H9 (cell line): Measurements from ENCODE around the gene VIP. TPM values are rescaled to one million over a fixed set of nuclear protein-coding genes. Genes with fewer than 3 reads are reported as not detected.

ENCODE experiments used
- DNase-seq: peaks from one replicate; pipeline ENCODE4 v3.0.0-alpha.2; 2017
- H2AFZ ChIP-seq: one replicate; pipeline ENCODE4 v1.6.1; 2013; ENCODE audit warnings: mild to moderate bottlenecking, low read length, control low read depth, moderate library complexity
- H2AK5ac ChIP-seq: 2 replicates; pipeline ENCODE4 v1.6.1; 2013; ENCODE audit warnings: low read length, control low read depth, mixed read lengths; ENCODE audit not compliant: insufficient read length
- H2BK120ac ChIP-seq: one replicate; pipeline ENCODE4 v1.6.1; 2013; ENCODE audit warnings: low read depth, mild to moderate bottlenecking, low read length, control low read depth, inconsistent platforms; ENCODE audit not compliant: poor library complexity, severe bottlenecking
- H2BK12ac ChIP-seq: 2 replicates; pipeline ENCODE4 v1.6.1; 2013; ENCODE audit warnings: low read length, control low read depth, mixed read lengths, low read depth; ENCODE audit not compliant: insufficient read length
- H2BK15ac ChIP-seq: 2 replicates; pipeline ENCODE4 v1.6.1; 2013; ENCODE audit warnings: low read depth, low read length, control low read depth
- H2BK20ac ChIP-seq: one replicate; pipeline ENCODE4 v1.6.1; 2013; ENCODE audit warnings: low read depth, mild to moderate bottlenecking, low read length, control low read depth, inconsistent platforms; ENCODE audit not compliant: poor library complexity, severe bottlenecking
- H2BK5ac ChIP-seq: 2 replicates; pipeline ENCODE4 v1.6.1; 2013; ENCODE audit warnings: low read length, control low read depth, mixed read lengths; ENCODE audit not compliant: insufficient read length
- H3K14ac ChIP-seq: 2 replicates; pipeline ENCODE4 v1.6.1; 2013; ENCODE audit warnings: low read length, control low read depth; ENCODE audit not compliant: insufficient read depth
- H3K18ac ChIP-seq: 2 replicates; pipeline ENCODE4 v1.6.1; 2013; ENCODE audit warnings: low read depth, mild to moderate bottlenecking, mixed read lengths, low read length, control low read depth; ENCODE audit not compliant: insufficient read length
- H3K23ac ChIP-seq: 2 replicates; pipeline ENCODE4 v1.6.1; 2013; ENCODE audit warnings: low read length, control low read depth, mixed read lengths, low read depth; ENCODE audit not compliant: insufficient read length
- H3K23me2 ChIP-seq: 2 replicates; pipeline ENCODE4 v1.6.1; 2013; ENCODE audit warnings: low read depth, mild to moderate bottlenecking, mixed read lengths, low read length, control low read depth; ENCODE audit not compliant: insufficient read length, poor library complexity, severe bottlenecking
- H3K27ac ChIP-seq: 2 replicates; pipeline ENCODE4 v1.5.1; 2013; ENCODE audit warnings: low read length, control low read depth, mixed read lengths, low read depth; ENCODE audit not compliant: insufficient read length
- H3K27me3 ChIP-seq: 2 replicates; pipeline ENCODE4 v1.6.1; 2013; ENCODE audit warnings: low read length, control low read depth, inconsistent platforms; ENCODE audit not compliant: insufficient read depth
- H3K4ac ChIP-seq: 2 replicates; pipeline ENCODE4 v1.6.1; 2013; ENCODE audit warnings: low read depth, mild to moderate bottlenecking, control low read depth, inconsistent platforms, low read length, moderate library complexity
- H3K4me1 ChIP-seq: 2 replicates; pipeline ENCODE4 v1.6.1; 2013; ENCODE audit warnings: low read length, control low read depth, inconsistent platforms; ENCODE audit not compliant: insufficient read depth
- H3K4me2 ChIP-seq: 2 replicates; pipeline ENCODE4 v1.6.1; 2013; ENCODE audit warnings: low read length, control low read depth, mixed read lengths; ENCODE audit not compliant: insufficient read length, insufficient read depth
- H3K56ac ChIP-seq: 2 replicates; pipeline ENCODE4 v1.6.1; 2013; ENCODE audit warnings: low read depth, mild to moderate bottlenecking, mixed read lengths, low read length, control low read depth; ENCODE audit not compliant: insufficient read length
- H3K79me1 ChIP-seq: 2 replicates; pipeline ENCODE4 v1.6.1; 2013; ENCODE audit warnings: low read depth, mild to moderate bottlenecking, moderate library complexity, low read length, control low read depth, inconsistent platforms; ENCODE audit not compliant: insufficient read depth, poor library complexity, severe bottlenecking
- H3K79me2 ChIP-seq: 2 replicates; pipeline ENCODE4 v1.6.1; 2013; ENCODE audit warnings: low read length, control low read depth, inconsistent platforms; ENCODE audit not compliant: insufficient read depth
- H3K9ac ChIP-seq: 2 replicates; pipeline ENCODE4 v1.6.1; 2013; ENCODE audit warnings: low read length, control low read depth, mixed read lengths; ENCODE audit not compliant: insufficient read length; ENCODE audit errors: extremely low read depth
- H3K9me3 ChIP-seq: one replicate; pipeline ENCODE4 v1.6.1; 2013; ENCODE audit warnings: low read depth, low read length, inconsistent platforms; ENCODE audit not compliant: control insufficient read depth
- H3T11ph ChIP-seq: one replicate; pipeline ENCODE4 v1.6.1; 2013; ENCODE audit warnings: mild to moderate bottlenecking, low read length, control low read depth, inconsistent platforms
- H4K20me1 ChIP-seq: one replicate; pipeline ENCODE4 v1.6.1; 2013; ENCODE audit not compliant: control insufficient read depth, insufficient read length, insufficient read depth
- H4K5ac ChIP-seq: 2 replicates; pipeline ENCODE4 v1.6.1; 2013; ENCODE audit warnings: low read depth, mild to moderate bottlenecking, mixed read lengths, low read length, control low read depth; ENCODE audit not compliant: insufficient read length
- H4K8ac ChIP-seq: replicated peaks from 2 replicates; pipeline ENCODE4 v1.6.1; 2013; ENCODE audit warnings: low read length, control low read depth, mixed read lengths, low read depth; ENCODE audit not compliant: insufficient read length
- H4K91ac ChIP-seq: 2 replicates; pipeline ENCODE4 v1.6.1; 2013; ENCODE audit warnings: low read depth, mild to moderate bottlenecking, moderate library complexity, mixed read lengths, low read length, control low read depth; ENCODE audit not compliant: insufficient read length
- H3K27ac Mint-ChIP-seq, 3 experiments: 2 replicates in 2 of 3; 3 replicates in 1 of 3; pipeline ENCODE4 v1.8.0; 2020 to 2021; ENCODE audit warnings: mixed read lengths in 3 of 3, mild to moderate bottlenecking in 1 of 3, moderate library complexity in 1 of 3
- H3K27me3 Mint-ChIP-seq: 2 replicates; pipeline ENCODE4 v1.8.0; 2021; ENCODE audit warnings: low read depth, mild to moderate bottlenecking, moderate library complexity, mixed read lengths
- H3K36me3 Mint-ChIP-seq, 3 experiments: 2 replicates in 2 of 3; 3 replicates in 1 of 3; pipeline ENCODE4 v1.8.0; 2020 to 2021; ENCODE audit warnings: low read depth in 3 of 3, mixed read lengths in 3 of 3; ENCODE audit not compliant: insufficient read depth in 1 of 3
- H3K4me1 Mint-ChIP-seq, 2 experiments: 2 replicates each; pipeline ENCODE4 v1.8.0; 2020; ENCODE audit warnings: mixed read lengths in 2 of 2
- H3K4me3 Mint-ChIP-seq, 2 experiments: 2 replicates in 1 of 2; 3 replicates in 1 of 2; pipeline ENCODE4 v1.8.0; 2020 to 2021; ENCODE audit warnings: mild to moderate bottlenecking in 2 of 2, mixed read lengths in 2 of 2, moderate library complexity in 1 of 2
- H3K9me3 Mint-ChIP-seq, 2 experiments: 2 replicates in 1 of 2; 3 replicates in 1 of 2; pipeline ENCODE4 v1.8.0; 2020; ENCODE audit warnings: mild to moderate bottlenecking in 2 of 2, mixed read lengths in 2 of 2, moderate library complexity in 1 of 2
- CTCF ChIP-seq: fragments of 200-600 bp; sonication (generic); conservative IDR thresholded peaks from 3 replicates; pipeline ENCODE4 v1.8.0; 2021; ENCODE audit warnings: antibody characterized with exemption, mild to moderate bottlenecking
- total RNA-seq: library from RNA; stranded (reverse); gene quantifications from 2 replicates; pipeline ENCODE4 v1.2.1, GENCODE V29; 2021

Gene VIP
- total RNA-seq, 1 experiment from 2014 or later: not detected

GRCh38 chr6:152804150-152804549, 53.6 kb downstream of the VIP start:
- H3T11ph ChIP-seq: no peak overlapping the region
- H3K9me3 ChIP-seq: no peaks in the 10 kb centered on the region
- no peak for TF ChIP-seq CTCF
- H2BK20ac ChIP-seq: no peak overlapping the region
- H3K27ac ChIP-seq: no peak overlapping the region
- H3K56ac ChIP-seq: no peak overlapping the region
- Mint-ChIP-seq H3K4me3 (no peak overlapping the region), H3K27me3 (no peaks in the 10 kb centered on the region), H3K27ac (no peak overlapping the region), H3K9me3 (peaks cover 0 to 3% of the 10 kb centered on the region in 2 experiments; a peak in 2 of 5 replicates), H3K4me1 (peaks cover 6 to 8% of the 10 kb centered on the region in 2 experiments), H3K36me3 (no peaks in the 10 kb centered on the region)
- H3K23me2 ChIP-seq: no peaks in the 10 kb centered on the region
- H3K4me1 ChIP-seq: no peaks in the 10 kb centered on the region
- H3K79me1 ChIP-seq: no peaks in the 10 kb centered on the region
- no peak overlapping the region for H3K14ac ChIP-seq
- no peaks in the 10 kb centered on the region for H3K27me3 ChIP-seq
- no peaks in the 10 kb centered on the region for H4K20me1 ChIP-seq
- H3K9ac ChIP-seq: no peak overlapping the region
- no peak overlapping the region for H3K23ac ChIP-seq
- no peak overlapping the region for H2BK15ac ChIP-seq
- no peak overlapping the region for H2AFZ ChIP-seq
- H2BK5ac ChIP-seq: no peak overlapping the region
- H2BK120ac ChIP-seq: no peak overlapping the region
- H3K4me2 ChIP-seq: no peak overlapping the region
- H2BK12ac ChIP-seq: no peak overlapping the region
- H4K8ac ChIP-seq: no peak overlapping the region
- no peak for DNase-seq
- H4K91ac ChIP-seq: no peak overlapping the region
- no peak overlapping the region for H2AK5ac ChIP-seq
- H3K18ac ChIP-seq: no peak overlapping the region
- H4K5ac ChIP-seq: no peak overlapping the region
- no peak overlapping the region for H3K4ac ChIP-seq
- no peaks in the 10 kb centered on the region for H3K79me2 ChIP-seq

Other genes with a start within 250 kb of the VIP start
- 2.5 and 3.0 TPM in 2 replicates for gene SYNE1, start 113.4 kb upstream of the VIP start, total RNA-seq
- gene MYCT1, start 52.9 kb upstream of the VIP start, total RNA-seq: 0.09 and 0.17 TPM in 2 replicates
- gene FBXO5, start 232.2 kb downstream of the VIP start, total RNA-seq: 43.2 and 47.6 TPM in 2 replicates